Fibroblast of peridontal ligament (primary cell): ENCODE measurements around the gene BAK1.
"Not testable (repeated sequence)": the region's sequence is repeated elsewhere in the genome, so short reads cannot be mapped to it uniquely, and the experiment has no call there.

Experiments used
- DNase-seq: peaks from one replicate; pipeline ENCODE4 v3.0.0-alpha.2; 2010; ENCODE audit errors: extremely low read depth

BAK1 gene

GRCh38 chr6:33607784-33608161 is 27.7 kb upstream of the BAK1 start:
- no peak for DNase-seq

GRCh38 chr6:33607126-33607783 is 27.2 kb upstream of the BAK1 start:
- DNase-seq: no peak

GRCh38 chr6:33606642-33607041 is 26.6 kb upstream of the BAK1 start:
- no peak for DNase-seq

- DNase-seq: peak; percentile 49
Measured at GRCh38 chr6:33604941-33605854, 25.1 kb upstream of the BAK1 start.

- no peak for DNase-seq
Measured at GRCh38 chr6:33602180-33602579, 22.1 kb upstream of the BAK1 start.

GRCh38 chr6:33600761-33601160 is 20.7 kb upstream of the BAK1 start:
- no peak for DNase-seq

GRCh38 chr6:33599413-33599938 is 19.4 kb upstream of the BAK1 start:
- DNase-seq: peak; percentile 48

GRCh38 chr6:33597551-33598322 is 17.7 kb upstream of the BAK1 start:
- DNase-seq: peak; percentile 49

GRCh38 chr6:33596894-33597293 is 16.8 kb upstream of the BAK1 start:
- not testable (repeated sequence) for DNase-seq

GRCh38 chr6:33595001-33595846 is 15.1 kb upstream of the BAK1 start:
- DNase-seq: no peak

GRCh38 chr6:33593414-33593727 is 13.3 kb upstream of the BAK1 start:
- DNase-seq: no peak

- DNase-seq: no peak
Measured at GRCh38 chr6:33592595-33593413, 12.7 kb upstream of the BAK1 start.

GRCh38 chr6:33592280-33592594 is 12.2 kb upstream of the BAK1 start:
- DNase-seq: no peak

- no peak for DNase-seq
Measured at GRCh38 chr6:33591424-33592032, 11.5 kb upstream of the BAK1 start.

- DNase-seq: no peak
Measured at GRCh38 chr6:33590531-33591198, 10.6 kb upstream of the BAK1 start.

GRCh38 chr6:33589731-33590530 is 9.9 kb upstream of the BAK1 start:
- peak; percentile 65 for DNase-seq

GRCh38 chr6:33589392-33589730 is 9.3 kb upstream of the BAK1 start:
- DNase-seq: no peak

GRCh38 chr6:33588894-33589293 is 8.8 kb upstream of the BAK1 start:
- DNase-seq: no peak

- DNase-seq: no peak
Measured at GRCh38 chr6:33587529-33587928, 7.5 kb upstream of the BAK1 start.
